Activated CD4-positive, CD25-positive, alpha-beta regulatory T cell treated with anti-CD3 and anti-CD28 coated beads, Interleukin-2, amount 50 U/mL, for 16 hours (primary cell): ENCODE results near the gene MEGF8.
"Not testable (repeated sequence)": the region's sequence is repeated elsewhere in the genome, so short reads cannot be mapped to it uniquely, and the experiment has no call there.

Source experiments
- DNase-seq: peaks from one replicate; pipeline ENCODE4 v3.0.0-alpha.2; 2020; ENCODE audit warnings: low read depth, low spot score

MEGF8 gene

DNA sequence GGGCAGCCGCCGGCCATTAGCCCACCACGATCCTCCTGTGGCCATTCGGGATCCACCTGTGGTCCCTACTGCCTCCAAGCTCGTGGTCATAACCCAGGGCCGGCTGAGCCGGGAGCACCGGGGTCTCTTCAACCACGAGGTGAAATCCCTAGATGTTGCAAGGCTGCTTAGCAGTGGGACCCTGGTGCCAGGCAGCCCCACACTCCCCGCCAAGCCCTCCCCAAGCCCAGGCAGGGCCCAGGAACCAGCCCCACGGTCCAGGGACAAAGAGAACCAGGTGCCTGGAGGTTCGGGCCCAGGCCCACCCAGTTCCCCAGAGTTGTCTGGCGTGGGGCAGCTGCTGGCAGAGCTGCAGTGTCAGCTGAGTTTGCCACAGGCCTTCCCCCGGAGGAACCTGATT, 15.7 kb upstream of the MEGF8 start:
- DNase-seq, result no peak

DNA sequence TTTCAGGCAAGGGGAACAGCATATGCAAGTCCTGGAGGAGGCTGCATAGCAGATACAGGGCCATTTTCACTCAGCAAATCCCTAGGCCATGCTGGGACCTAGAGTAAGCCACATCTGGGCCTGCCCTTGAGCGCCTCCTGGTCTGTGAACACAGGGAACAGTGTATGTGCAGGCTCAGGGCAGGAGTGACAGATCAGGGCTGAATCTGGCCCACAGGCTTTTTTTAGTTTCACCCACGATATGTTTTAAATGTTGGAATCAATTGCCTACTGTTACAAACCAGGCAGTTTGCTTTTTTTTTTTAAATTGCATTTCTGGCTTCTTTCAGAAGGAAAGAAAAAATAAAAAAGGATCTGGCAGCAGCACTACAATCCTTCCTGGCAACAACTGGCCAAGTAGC, 13.8 kb upstream of the MEGF8 start:
- no peak for DNase-seq

GRCh38 chr19:42312370-42312769, 13.1 kb upstream of the MEGF8 start:
- DNase-seq, result no peak

- DNase-seq, result no peak
Observed at GRCh38 chr19:42313096-42313839, 12.2 kb upstream of the MEGF8 start, which contains the start of gene TMEM145. TMEM145 (plus strand) TSS chr19:42313309; CDS start chr19:42313377, 68 bp downstream.

- DNase-seq, result no peak
Observed at GRCh38 chr19:42313840-42314755, 11.3 kb upstream of the MEGF8 start.

GRCh38 chr19:42315024-42315423, 10.4 kb upstream of the MEGF8 start:
- no peak for DNase-seq

GRCh38 chr19:42316223-42317211, 8.9 kb upstream of the MEGF8 start:
- no peak for DNase-seq

DNA sequence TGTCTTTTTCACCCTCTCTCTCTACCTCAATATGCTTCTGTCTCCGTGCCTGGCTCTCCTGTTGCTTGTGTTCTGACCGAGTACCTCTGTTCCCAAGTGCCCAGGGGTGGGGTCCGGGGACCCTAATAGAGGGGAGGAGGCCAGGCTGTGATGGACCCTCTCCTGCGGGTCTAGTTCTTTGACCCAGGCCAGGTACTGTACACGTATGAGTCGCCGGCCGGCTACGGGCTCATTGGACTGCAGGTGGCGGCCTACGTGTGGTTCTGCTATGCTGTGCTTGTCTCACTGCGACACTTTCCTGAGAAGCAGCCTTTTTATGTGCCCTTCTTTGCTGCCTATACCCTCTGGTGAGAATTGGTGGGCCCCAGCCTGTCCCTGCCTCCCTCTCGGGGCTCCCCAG, 7.9 kb upstream of the MEGF8 start:
- DNase-seq, result no peak

- no peak for DNase-seq
Observed at GRCh38 chr19:42322305-42322704, 3.1 kb upstream of the MEGF8 start.

DNA sequence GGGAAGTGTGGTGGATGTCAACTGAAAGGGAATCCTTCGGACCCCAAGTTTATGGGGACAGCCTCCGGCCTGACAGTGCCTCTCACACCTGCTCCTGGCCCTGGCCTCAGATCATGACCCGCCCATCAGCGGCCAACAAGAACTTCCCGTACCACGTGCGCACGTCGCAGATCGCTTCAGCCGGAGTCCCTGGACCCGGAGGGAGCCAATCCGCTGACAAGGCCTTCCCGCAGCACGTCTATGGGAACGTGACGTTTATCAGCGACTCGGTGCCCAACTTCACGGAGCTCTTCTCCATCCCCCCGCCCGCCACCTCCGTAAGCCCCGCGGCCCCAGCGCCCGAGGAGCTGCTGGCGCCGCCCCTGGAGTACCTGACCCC, 2.0 kb upstream of the MEGF8 start:
- DNase-seq, result no peak

DNA sequence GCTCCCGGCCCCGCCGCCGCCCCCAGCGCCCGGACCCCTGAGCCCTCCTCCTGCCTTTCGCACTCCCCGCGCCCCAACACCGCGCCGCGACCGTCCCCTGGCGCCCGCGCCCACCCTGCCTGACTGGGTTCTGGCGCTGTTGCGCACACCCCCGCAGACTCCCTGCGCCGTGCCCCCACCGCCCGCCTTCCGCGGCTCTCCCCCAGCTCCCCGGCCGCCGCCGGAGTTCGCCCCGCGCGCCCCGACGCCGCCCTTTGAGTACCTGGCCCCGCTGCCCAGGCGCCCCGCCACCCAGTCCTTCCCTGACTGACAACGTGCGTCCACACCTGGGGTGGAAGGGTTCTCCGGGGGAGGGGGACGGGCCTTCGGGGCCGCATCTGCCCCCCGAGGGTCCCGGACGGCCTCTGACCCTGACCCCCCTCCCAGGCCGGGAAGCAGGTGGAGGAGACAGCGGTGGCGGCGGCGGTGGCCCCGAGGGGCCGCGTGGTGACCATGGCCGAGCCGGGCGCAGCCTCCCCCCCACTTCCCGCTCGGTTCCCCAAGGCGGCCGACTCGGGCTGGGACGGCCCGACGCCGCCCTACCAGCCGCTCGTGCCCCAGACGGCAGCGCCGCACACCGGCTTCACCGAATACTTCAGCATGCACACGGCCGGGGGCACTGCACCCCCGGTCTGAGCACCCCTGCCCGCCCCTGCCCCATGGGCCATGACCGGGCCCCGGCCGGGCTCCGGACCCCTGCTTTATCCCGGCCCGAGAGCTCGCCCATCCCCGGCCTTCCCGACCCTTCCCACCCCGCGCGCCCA, 1.4 kb upstream of the MEGF8 start:
- DNase-seq, result no peak

DNA sequence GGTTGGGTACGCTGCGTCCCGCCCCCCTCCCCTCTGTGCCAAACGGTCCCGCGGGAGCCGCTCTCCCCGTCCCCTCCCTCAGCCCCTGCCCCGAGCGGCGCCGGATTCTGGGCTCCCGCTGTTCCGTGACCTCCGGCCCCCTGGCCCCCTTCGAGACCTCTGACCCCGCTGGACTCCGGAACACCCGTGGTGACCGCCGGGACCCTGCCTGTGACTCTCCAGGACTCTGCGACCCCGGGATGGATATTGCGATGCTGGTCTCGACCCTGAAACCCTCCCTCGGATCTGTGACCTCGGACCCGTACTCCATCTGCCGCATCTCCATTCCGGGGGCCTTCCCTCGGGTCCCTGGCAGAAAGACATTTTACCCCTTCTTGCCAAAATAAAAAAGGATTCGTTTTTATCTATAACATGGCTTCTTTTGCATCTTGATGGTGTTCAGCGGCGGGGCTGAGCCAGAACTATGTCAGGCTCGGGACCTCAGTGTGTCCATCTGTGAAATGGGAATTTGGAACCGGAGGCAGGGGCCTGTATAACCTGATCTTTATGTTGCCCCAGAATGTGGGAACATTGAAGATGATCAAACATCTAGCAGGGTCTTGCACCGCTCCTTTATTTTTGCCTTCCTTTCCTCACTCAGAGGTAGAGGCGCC, 654 bp upstream of the MEGF8 start:
- no peak for DNase-seq

GRCh38 chr19:42325896-42326771, 699 bp downstream of the MEGF8 start:
- no peak for DNase-seq

DNA sequence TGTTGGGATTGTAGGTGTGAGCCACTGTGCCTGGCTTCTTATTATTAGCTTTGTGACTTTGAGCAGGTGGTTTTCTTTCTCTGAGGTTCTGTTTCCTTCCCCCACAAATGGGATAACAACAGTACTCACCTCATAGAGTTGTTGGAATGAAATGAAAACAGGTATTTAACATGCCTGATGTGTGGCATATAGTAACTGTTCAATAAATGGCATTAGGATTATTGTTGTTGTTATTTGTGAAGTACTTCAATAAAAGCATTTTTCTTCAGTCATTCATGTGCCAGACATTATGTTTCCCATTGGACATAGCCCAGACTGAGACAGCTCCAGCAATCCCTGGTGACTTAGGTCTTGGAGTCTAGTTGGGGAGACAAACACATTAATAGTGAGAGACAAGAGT, 1.5 kb downstream of the MEGF8 start:
- no peak for DNase-seq

GRCh38 chr19:42327381-42327780, 1.9 kb downstream of the MEGF8 start:
- DNase-seq, result no peak

DNA sequence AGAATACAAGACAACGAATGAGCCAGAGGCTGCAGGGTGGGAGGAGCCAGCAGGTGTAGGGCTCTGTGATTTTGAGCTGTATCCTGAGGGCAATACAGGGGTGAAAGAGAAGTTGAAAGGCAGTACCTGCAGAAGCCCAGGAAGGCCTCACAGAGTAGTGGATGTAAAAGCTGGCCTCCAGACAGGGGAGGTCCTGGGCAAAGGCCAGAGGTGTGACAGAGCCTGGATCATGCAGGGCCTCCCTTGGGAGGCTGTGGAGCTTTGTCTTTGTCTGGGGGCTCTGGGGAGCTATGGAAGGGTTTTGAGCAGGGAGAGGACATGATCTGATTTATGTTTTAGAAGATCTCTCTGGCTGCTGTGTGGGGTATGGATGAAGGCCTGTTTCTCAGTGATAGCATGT, 2.7 kb downstream of the MEGF8 start:
- DNase-seq, result no peak

DNA sequence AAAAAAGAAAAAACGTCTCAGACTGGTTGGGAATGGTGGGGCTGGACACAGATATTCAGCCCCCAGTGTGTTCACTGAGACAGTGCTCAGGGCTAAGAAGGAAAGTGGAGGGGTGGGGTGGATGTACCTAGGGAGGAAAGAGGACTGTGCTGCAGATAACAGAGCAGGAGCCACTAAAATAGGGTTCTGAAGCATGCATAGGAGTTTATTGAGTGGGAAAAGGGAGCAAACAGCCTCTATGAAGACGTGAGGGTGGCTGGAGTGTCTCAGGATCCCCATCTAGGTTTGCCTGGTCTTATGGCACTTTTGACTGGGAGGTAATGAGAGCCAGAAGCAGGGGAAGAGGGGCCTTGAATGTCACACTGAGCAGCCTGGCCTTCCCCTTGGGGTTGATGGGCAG, 3.4 kb downstream of the MEGF8 start:
- DNase-seq, result no peak

GRCh38 chr19:42330241-42330711, 4.8 kb downstream of the MEGF8 start:
- DNase-seq, result no peak

DNA sequence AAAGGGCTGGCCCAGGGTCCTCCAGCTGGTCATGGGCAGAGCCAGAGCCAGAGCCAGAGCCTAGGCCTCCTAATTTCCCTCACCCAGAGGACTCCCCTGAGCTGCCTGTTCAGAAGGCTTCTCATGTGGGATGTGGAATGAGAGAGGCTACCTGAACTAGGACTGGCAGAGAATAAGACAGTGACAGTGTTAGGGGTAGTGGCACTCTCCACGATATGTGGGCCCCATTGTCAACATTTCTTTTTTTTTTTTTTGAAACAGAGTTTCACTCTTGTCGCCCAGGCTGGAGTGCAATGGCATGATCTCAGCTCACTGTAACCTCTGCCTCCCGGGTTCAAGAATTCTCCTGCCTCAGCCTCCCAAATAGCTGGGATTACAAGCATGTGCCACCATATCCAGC, 5.9 kb downstream of the MEGF8 start:
- DNase-seq, result not testable (repeated sequence)
